ENCODE measurements around the gene PID1.

- TF ChIP-seq MAX (IDR thresholded peaks at IDR 0.05) = no peak
- TF ChIP-seq CTCF (IDR thresholded peaks at IDR 0.05; ENCODE audit: low read depth, low read length, missing input control) = no peak
- TF ChIP-seq EGR1 (IDR thresholded peaks at IDR 0.05; ENCODE audit: low read depth in 2 of 2) = no peak
- no peak for TF ChIP-seq RAD21 (IDR thresholded peaks at IDR 0.05)
- TF ChIP-seq YY1 (IDR thresholded peaks at IDR 0.05) = no peak
- no peak for TF ChIP-seq REST (IDR thresholded peaks at IDR 0.05)
- TF ChIP-seq HNF4G (IDR thresholded peaks at IDR 0.05) = no peak
Observed at GRCh38 chr2:229201521-229201920, 69.6 kb downstream of the PID1 start.
